K562 (cell line): ENCODE measurements around the gene LYAR. TPM values are rescaled to one million over a fixed set of nuclear protein-coding genes. Genes with fewer than 3 reads are reported as not detected.
"Not testable (repeated sequence)": the region's sequence is repeated elsewhere in the genome, so short reads cannot be mapped to it uniquely, and the experiment has no call there.

Experiments used
- ATAC-seq: fragments of 200-7000 bp; cut with Tn5 transposase; 3 replicates; pipeline ENCODE4 v1.9.1; 2020; ENCODE audit warnings: moderate library complexity
- BruUV-seq: library from RNA; stranded (reverse); fragments of 400-500 nt; replicated peaks from 2 replicates; lab custom pipeline; 2021; lab: Mats Ljungman, UMichigan
- CTCF ChIA-PET: fragments of 300-600 bp; formaldehyde crosslinking; extraction: SDS; loops from one replicate; lab custom pipeline; 2021; ENCODE audit warnings: low intra/inter-chr PET ratio; lab: Yijun Ruan, JAX
- POLR2A ChIA-PET: fragments of 300-600, 350-650 bp; sonication (Branson Sonifier 250); formaldehyde crosslinking; extraction: SDS; loops from one replicate; lab custom pipeline; 2021; ENCODE audit warnings: antibody characterized with exemption, inconsistent platforms; lab: Yijun Ruan, JAX
- DNase-seq, 4 experiments: peaks; one replicate each; pipeline versions ENCODE4 v3.0.0 to v3.0.0-alpha.2; 2011 to 2018; ENCODE audit warnings: low spot score in 3 of 4, mixed read lengths in 3 of 4; ENCODE audit errors: extremely low read depth in 1 of 4
- FAIRE-seq: peaks from 2 replicates; lab custom pipeline; 2011; peaks lifted over from hg19 to GRCh38; lab: Jason Lieb, UNC
- H2AFZ ChIP-seq: 2 replicates; pipeline ENCODE4 v1.6.0; 2011; ENCODE audit warnings: low read depth, low read length, control low read depth, inconsistent platforms
- H3K27ac ChIP-seq: fragments of 200-600 bp; 3 replicates; pipeline ENCODE4 v1.8.0; 2011; ENCODE audit warnings: low read depth, mild to moderate bottlenecking, control low read depth, inconsistent platforms, low read length, moderate library complexity, mixed read lengths; ENCODE audit errors: extremely low read depth
- H3K27me3 ChIP-seq, 2 experiments: fragments of 300-600 bp in 1 of 2; 2 replicates in 1 of 2; 3 replicates in 1 of 2; pipeline versions ENCODE4 v1.6.0 to v1.8.0; 2011; ENCODE audit warnings: inconsistent platforms in 2 of 2, low read length in 2 of 2, mild to moderate bottlenecking in 1 of 2, mixed read lengths in 1 of 2, moderate library complexity in 1 of 2; ENCODE audit not compliant: control insufficient read depth in 2 of 2, insufficient read depth in 2 of 2
- H3K36me3 ChIP-seq: fragments of 300-600 bp; 3 replicates; pipeline ENCODE4 v1.8.0; 2011; ENCODE audit warnings: mild to moderate bottlenecking, low read length, inconsistent platforms; ENCODE audit not compliant: control insufficient read depth, insufficient read depth
- H3K4me1 ChIP-seq, 2 experiments: fragments of 200-600 bp in 1 of 2; replicated peaks in 1 of 2; 2 replicates in 1 of 2; 3 replicates in 1 of 2; pipeline versions ENCODE4 v1.5.1 to v1.8.0; 2011; ENCODE audit warnings: inconsistent platforms in 2 of 2, low read length in 2 of 2, mild to moderate bottlenecking in 1 of 2, mixed read lengths in 1 of 2, moderate library complexity in 1 of 2; ENCODE audit not compliant: control insufficient read depth in 2 of 2, insufficient read depth in 2 of 2
- H3K4me2 ChIP-seq: 2 replicates; pipeline ENCODE4 v1.6.1; 2011; ENCODE audit warnings: low read length, control low read depth, inconsistent platforms, mixed read lengths; ENCODE audit not compliant: insufficient read depth
- H3K4me3 ChIP-seq: fragments of 200-600 bp; sonication (generic), shearing (Covaris generic); 2 replicates; pipeline ENCODE4 v1.5.1; 2016; ENCODE audit warnings: control low read depth, inconsistent platforms
- H3K79me2 ChIP-seq: fragments of 200-600 bp; 3 replicates; pipeline ENCODE4 v1.8.0; 2011; ENCODE audit warnings: low read length, inconsistent platforms; ENCODE audit not compliant: control insufficient read depth, insufficient read depth
- H3K9ac ChIP-seq, 2 experiments: 2 replicates each; pipeline versions ENCODE4 v1.6.0 to v1.6.1; 2011; ENCODE audit warnings: low read depth in 2 of 2, low read length in 2 of 2, control low read depth in 1 of 2, inconsistent platforms in 1 of 2, mild to moderate bottlenecking in 1 of 2, mixed read lengths in 1 of 2; ENCODE audit not compliant: insufficient read depth in 1 of 2
- H3K9me1 ChIP-seq: one replicate; pipeline ENCODE4 v1.6.0; 2011; ENCODE audit warnings: inconsistent platforms, mild to moderate bottlenecking, low read length, moderate library complexity; ENCODE audit not compliant: control insufficient read depth, insufficient read depth
- H3K9me3 ChIP-seq: replicated peaks from 2 replicates; pipeline ENCODE4 v1.5.1; 2011; ENCODE audit warnings: low read depth, low read length, inconsistent platforms; ENCODE audit not compliant: control insufficient read depth, insufficient read depth
- H4K20me1 ChIP-seq: replicated peaks from 2 replicates; pipeline ENCODE4 v1.6.1; 2011; ENCODE audit warnings: low read length, inconsistent platforms, mixed read lengths; ENCODE audit not compliant: control insufficient read depth, insufficient read depth
- ARID2 ChIP-seq: fragments of 450-650 bp; IDR thresholded peaks from 2 replicates; pipeline ENCODE4 v1.6.1; 2017; ENCODE audit warnings: antibody characterized with exemption, mild to moderate bottlenecking
- CBX8 ChIP-seq: fragments of 200-600 bp; sonication (generic); IDR thresholded peaks from 2 replicates; pipeline ENCODE4 v1.6.1; 2012; ENCODE audit warnings: borderline replicate concordance, mixed run types, low read depth, mild to moderate bottlenecking, moderate library complexity, mixed read lengths, low read length, control low read depth, inconsistent platforms; ENCODE audit not compliant: poor library complexity, severe bottlenecking; ENCODE audit errors: extremely low read depth
- CEBPB ChIP-seq: fragments of 450-650 bp; IDR thresholded peaks from 2 replicates; pipeline ENCODE4 v1.6.1; 2016; ENCODE audit warnings: missing genetic modification characterization, missing compliant biosample characterization
- DMBX1 ChIP-seq: fragments of 250-450 bp; sonication (Bioruptor Pico); IDR thresholded peaks from 2 replicates; pipeline ENCODE4 v1.8.0; 2022; ENCODE audit warnings: inconsistent platforms, mild to moderate bottlenecking, moderate library complexity, borderline replicate concordance
- HDAC2 ChIP-seq: fragments of 450-650 bp; IDR thresholded peaks from 2 replicates; pipeline ENCODE4 v1.6.1; 2016; ENCODE audit warnings: mild to moderate bottlenecking
- ILF3 ChIP-seq: fragments of 450-650 bp; IDR thresholded peaks from 2 replicates; pipeline ENCODE4 v1.6.1; 2018; ENCODE audit warnings: antibody characterized with exemption, mild to moderate bottlenecking, moderate library complexity, borderline replicate concordance
- IRF1 ChIP-seq: sonication (generic); formaldehyde crosslinking; IDR thresholded peaks from 2 replicates; pipeline ENCODE4 v1.8.0; 2022; ENCODE audit warnings: missing genetic modification reagents, mild to moderate bottlenecking, borderline replicate concordance
- PYGO2 ChIP-seq: fragments of 450-650 bp; IDR thresholded peaks from 2 replicates; pipeline ENCODE4 v1.6.1; 2016; ENCODE audit warnings: mild to moderate bottlenecking, missing genetic modification characterization, moderate library complexity, missing compliant biosample characterization
- SNRNP70 ChIP-seq: fragments of 200-400 bp; formaldehyde crosslinking; optimal IDR thresholded peaks from 2 replicates; pipeline ENCODE3; 2017; ENCODE audit warnings: low read depth, low read length
- SREBF1 ChIP-seq: fragments of 150-350 bp; IDR thresholded peaks from 2 replicates; pipeline ENCODE4 v1.6.1; 2014; ENCODE audit warnings: antibody characterized with exemption, low read depth, low read length, borderline replicate concordance
- TAF15 ChIP-seq: fragments of 200-400 bp; formaldehyde crosslinking; IDR thresholded peaks from 2 replicates; pipeline ENCODE4 v1.6.1; 2017; ENCODE audit warnings: mild to moderate bottlenecking, low read depth, low read length, moderate library complexity
- VEZF1 ChIP-seq: fragments of 200-800 bp; sonication (Bioruptor generic); IDR thresholded peaks from 2 replicates; pipeline ENCODE4 v1.6.1; 2017; ENCODE audit warnings: missing genetic modification characterization, missing compliant biosample characterization
- ZNF140 ChIP-seq: fragments of 250-450 bp; sonication (Bioruptor Pico); IDR thresholded peaks from 2 replicates; pipeline ENCODE4 v1.8.0; 2021; ENCODE audit warnings: moderate library complexity, mild to moderate bottlenecking, inconsistent platforms
- ZNF507 ChIP-seq: conservative IDR thresholded peaks from 2 replicates; pipeline ENCODE4 v1.6.1; 2017; ENCODE audit warnings: missing genetic modification characterization, missing compliant biosample characterization
- WGBS: fragments of 100-300 bp; shearing (Covaris generic); methylation state at CpG from one replicate; pipeline ENCODE4 v1.1.6; 2016; ENCODE audit warnings: low coverage, mixed read lengths; ENCODE audit not compliant: insufficient coverage; ENCODE audit errors: missing lambda C conversion rate; 5-methylcytosine and 5-hydroxymethylcytosine counted together
- in situ Hi-C: fragments of 300-500 bp; cut with MboI; formaldehyde crosslinking; loops from 4 replicates; pipeline ENCODE4 v1.15.0; 2018; ENCODE audit warnings: inconsistent platforms, mixed read lengths
- intact Hi-C: fragments of 100-400 bp; cut with micrococcal nuclease; formaldehyde crosslinking; loops from 2 replicates; pipeline ENCODE4 v1.14.2; 2022
- polyA plus RNA-seq, 8 experiments: library from polyadenylated mRNA; depleted of rRNA in 4 of 8; stranded (reverse) in 5 of 8; unstranded in 3 of 8; fragments of >200 nt; fragmentation: Nextera tagmentation in 2 of 8; fragmentation: Illumina TruSeq in 1 of 8; extraction: Ambion mirVana in 2 of 8; extraction: Trizol in 1 of 8; gene quantifications; 2 replicates each; pipeline versions ENCODE4 v1.2.1 to v1.2.3, GENCODE V29; 2011 to 2014; ENCODE audit warnings: inconsistent platforms in 1 of 8, missing spikeins in 1 of 8
- total RNA-seq, 7 experiments: library from RNA; depleted of rRNA in 6 of 7; stranded (reverse); fragments of >200 nt in 6 of 7; fragmentation: Illumina TruSeq in 2 of 7; extraction: Trizol in 2 of 7; gene quantifications; 2 replicates each; pipeline versions ENCODE4 v1.2.1 to v1.2.3, GENCODE V29; 2011 to 2021; ENCODE audit warnings: low replicate concordance in 1 of 7

LYAR gene
- total and polyA plus RNA-seq, 9 of the 15 experiments (the other 6 are each of a cell fraction or from before 2014, with no cell fraction given) = 28.3 to 172 (median 127) TPM

- H3K9me3 ChIP-seq, H3K9me1 ChIP-seq, H3K79me2 ChIP-seq, ATAC-seq, DNase-seq, BruUV-seq, H2AFZ ChIP-seq, H3K27me3 ChIP-seq, CTCF ChIA-PET, in situ Hi-C loops, H4K20me1 ChIP-seq, H3K4me2 ChIP-seq, intact Hi-C loops, H3K4me1 ChIP-seq, POLR2A ChIA-PET, H3K4me3 ChIP-seq, H3K9ac ChIP-seq, H3K27ac ChIP-seq: not testable (repeated sequence)
- 88% methylated on average over 3 of the region's 3 CpGs for WGBS
- peaks cover 41% of the 10 kb centered on the region; the same call in 2 of the 3 replicates for H3K36me3 ChIP-seq
- peak; percentile 42 for FAIRE-seq
Observed at GRCh38 chr4:4239551-4239950, 50.4 kb downstream of the LYAR start.

GRCh38 chr4:4233610-4234009 lies 56.3 kb downstream of the LYAR start:
- Histone ChIP-seq H3K9me1 (no peaks in the 10 kb centered on the region), H3K27me3 (peaks cover 0 to 6% of the 10 kb centered on the region in 2 experiments; a peak in 2 of 5 replicates), H3K36me3 (peaks cover 10% of the 10 kb centered on the region; the same call in 1 of the 3 replicates), H3K4me3 (no peak overlapping the region), H2AFZ (no peak overlapping the region), H3K4me2 (no peak overlapping the region), H3K9ac (no peak overlapping the region), H4K20me1 (no peaks in the 10 kb centered on the region), H3K9me3 (0 out of 2 replicates have a peak, but pooled peaks cover 1% of the 10 kb centered on the region), H3K27ac (no peak overlapping the region), H3K79me2 (no peaks in the 10 kb centered on the region), H3K4me1 (no peaks in the 10 kb centered on the region)
- BruUV-seq = no TSS peak
- FAIRE-seq (no peak), DNase-seq (no peak), ATAC-seq (no peak)
- in situ Hi-C loops (no loop called here), intact Hi-C loops (no loop called here)
- ChIA-PET POLR2A (interaction anchor here (0.7 kb wide), 1 partner anchor 12 kb away, joined by 3 read pairs; no protein-coding TSS in a partner anchor), CTCF (no interaction called here)
- 0% methylated on average over 2 of the region's 2 CpGs for WGBS
- no peak for TF ChIP-seq ZNF140
- no peak for TF ChIP-seq ARID2
- TF ChIP-seq CEBPB (tag) = no peak
- TF ChIP-seq HDAC2 = no peak
- no peak for TF ChIP-seq DMBX1 (CRISPR knock-in tag)
- TF ChIP-seq SNRNP70 = no peak
- no peak for TF ChIP-seq SREBF1
- no peak for TF ChIP-seq IRF1 (CRISPR knock-in tag)
- TF ChIP-seq TAF15 = no peak
- TF ChIP-seq VEZF1 = no peak
- no peak for TF ChIP-seq CBX8
- no peak for TF ChIP-seq ZNF507 (tag)
- TF ChIP-seq ILF3 = no peak
- TF ChIP-seq PYGO2 (tag) = no peak
